GM23248 (cell line): Measurements from ENCODE around the gene XIRP2. TPM values are rescaled to one million over a fixed set of nuclear protein-coding genes. Genes with fewer than 3 reads are reported as not detected.

Source experiments
- DNase-seq: peaks from one replicate; pipeline ENCODE4 v3.0.0-alpha.2; 2015
- H2AFZ ChIP-seq: fragments of 200-600 bp; sonication (generic); 2 replicates; pipeline ENCODE4 v1.6.1; 2016; ENCODE audit warnings: antibody characterized with exemption
- H3F3A ChIP-seq: fragments of 200-600 bp; sonication (generic); 2 replicates; pipeline ENCODE4 v1.6.1; 2016; ENCODE audit warnings: mild to moderate bottlenecking, antibody characterized with exemption, mixed run types; ENCODE audit not compliant: insufficient read depth
- H3K27ac ChIP-seq: fragments of 200-600 bp; sonication (generic); 2 replicates; pipeline ENCODE4 v1.5.1; 2016; ENCODE audit warnings: mild to moderate bottlenecking
- H3K27me3 ChIP-seq: fragments of 200-600 bp; sonication (generic); replicated peaks from 2 replicates; pipeline ENCODE4 v1.6.1; 2016; ENCODE audit warnings: mild to moderate bottlenecking; ENCODE audit not compliant: insufficient read depth
- H3K36me3 ChIP-seq: fragments of 200-600 bp; sonication (generic); 2 replicates; pipeline ENCODE4 v1.6.1; 2016; ENCODE audit warnings: low read depth, mild to moderate bottlenecking
- H3K4me1 ChIP-seq: fragments of 200-600 bp; sonication (generic); 2 replicates; pipeline ENCODE4 v1.6.1; 2016; ENCODE audit warnings: mild to moderate bottlenecking; ENCODE audit not compliant: insufficient read depth
- H3K4me2 ChIP-seq: fragments of 200-600 bp; sonication (generic); one replicate; pipeline ENCODE4 v1.6.1; 2016; ENCODE audit warnings: mild to moderate bottlenecking; ENCODE audit not compliant: unreplicated experiment
- H3K4me3 ChIP-seq: fragments of 200-600 bp; sonication (generic); 2 replicates; pipeline ENCODE4 v1.5.1; 2016; ENCODE audit warnings: mild to moderate bottlenecking
- H3K79me2 ChIP-seq: fragments of 200-600 bp; sonication (generic); 2 replicates; pipeline ENCODE4 v1.6.1; 2016; ENCODE audit warnings: mild to moderate bottlenecking; ENCODE audit not compliant: insufficient read depth
- H3K9ac ChIP-seq: fragments of 200-600 bp; sonication (generic); 2 replicates; pipeline ENCODE4 v1.6.1; 2016; ENCODE audit warnings: mild to moderate bottlenecking
- H3K9me2 ChIP-seq: fragments of 200-600 bp; sonication (generic); 2 replicates; pipeline ENCODE4 v1.6.1; 2016; ENCODE audit warnings: mixed run types, mild to moderate bottlenecking, moderate library complexity; ENCODE audit not compliant: insufficient read depth
- H3K9me3 ChIP-seq: fragments of 200-600 bp; sonication (generic); one replicate; pipeline ENCODE4 v1.6.1; 2017; ENCODE audit warnings: low read depth
- H4K20me1 ChIP-seq: fragments of 200-600 bp; sonication (generic); 2 replicates; pipeline ENCODE4 v1.6.0; 2016; ENCODE audit not compliant: insufficient read depth
- EZH2 ChIP-seq: fragments of 200-600 bp; sonication (generic); IDR thresholded peaks from 2 replicates; pipeline ENCODE4 v1.6.1; 2018; ENCODE audit warnings: antibody characterized with exemption, mild to moderate bottlenecking; ENCODE audit not compliant: insufficient read depth, poor library complexity, severe bottlenecking
- EZH2phosphoT487 ChIP-seq: fragments of 200-600 bp; sonication (generic); IDR thresholded peaks from 2 replicates; pipeline ENCODE4 v1.6.1; 2018; ENCODE audit warnings: antibody characterized with exemption, moderate library complexity, mild to moderate bottlenecking, low read depth; ENCODE audit not compliant: insufficient read depth
- WGBS, 2 experiments: methylation state at CpG; one replicate each; pipeline ENCODE4 v1.1.6; 2015 to 2017; ENCODE audit warnings: low lambda C conversion rate in 2 of 2, low coverage in 1 of 2; ENCODE audit errors: missing lambda C conversion rate in 2 of 2; 5-methylcytosine and 5-hydroxymethylcytosine counted together
- in situ Hi-C: fragments of 300-500 bp; cut with MboI; formaldehyde crosslinking; loops from 2 replicates; pipeline ENCODE4 v1.15.0; 2020
- polyA plus RNA-seq: library from polyadenylated mRNA; unstranded; fragments of >200 nt; fragmentation: Nextera tagmentation; extraction: Ambion mirVana; gene quantifications from 2 replicates; pipeline ENCODE4 v1.2.1, GENCODE V29; 2016
- total RNA-seq: library from RNA; depleted of rRNA; stranded (reverse); fragments of >200 nt; shearing (Covaris generic); gene quantifications from 2 replicates; pipeline ENCODE4 v1.2.3, GENCODE V29; 2014

Gene XIRP2
- total and polyA plus RNA-seq, 2 experiments from 2014 or later, result not detected

DNA sequence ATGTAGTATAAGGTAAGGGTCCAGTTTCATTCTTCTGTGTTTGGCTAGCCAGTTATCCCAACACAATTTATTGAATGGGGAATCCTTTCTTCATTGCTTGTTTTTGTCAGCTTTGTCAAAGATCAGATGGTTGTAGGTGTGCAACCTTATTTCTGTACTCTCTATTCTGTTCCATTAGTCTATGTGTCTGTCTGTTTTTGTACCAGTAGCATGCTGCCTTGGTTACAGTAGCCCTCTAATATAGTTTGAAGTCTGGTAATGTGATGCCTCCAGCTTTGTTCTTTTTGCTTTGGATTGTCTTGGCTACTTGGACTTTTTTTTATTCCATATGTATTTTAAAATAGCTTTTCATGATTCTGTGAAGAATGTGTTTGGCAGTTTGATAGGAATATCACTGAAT lies 222.1 kb downstream of the XIRP2 start:
- H2AFZ ChIP-seq, result no peak overlapping the region
- no peaks in the 10 kb centered on the region for H3K9me2 ChIP-seq
- TF ChIP-seq EZH2phosphoT487, result no peak
- TF ChIP-seq EZH2, result no peak
- H3K9me3 ChIP-seq, result no peaks in the 10 kb centered on the region
- in situ Hi-C loops, result no loop called here
- no peak overlapping the region for H3K27ac ChIP-seq
- H3K4me3 ChIP-seq, result no peak overlapping the region
- no peaks in the 10 kb centered on the region for H3K4me1 ChIP-seq
- H3K27me3 ChIP-seq, result no peaks in the 10 kb centered on the region; the same call in 1 of the 2 replicates
- no peaks in the 10 kb centered on the region for H4K20me1 ChIP-seq
- H3K36me3 ChIP-seq, result no peaks in the 10 kb centered on the region
- no peak overlapping the region for H3K9ac ChIP-seq
- no peak overlapping the region for H3K4me2 ChIP-seq
- no peak for DNase-seq
- H3F3A ChIP-seq, result no peaks in the 10 kb centered on the region
- H3K79me2 ChIP-seq, result no peaks in the 10 kb centered on the region

DNA sequence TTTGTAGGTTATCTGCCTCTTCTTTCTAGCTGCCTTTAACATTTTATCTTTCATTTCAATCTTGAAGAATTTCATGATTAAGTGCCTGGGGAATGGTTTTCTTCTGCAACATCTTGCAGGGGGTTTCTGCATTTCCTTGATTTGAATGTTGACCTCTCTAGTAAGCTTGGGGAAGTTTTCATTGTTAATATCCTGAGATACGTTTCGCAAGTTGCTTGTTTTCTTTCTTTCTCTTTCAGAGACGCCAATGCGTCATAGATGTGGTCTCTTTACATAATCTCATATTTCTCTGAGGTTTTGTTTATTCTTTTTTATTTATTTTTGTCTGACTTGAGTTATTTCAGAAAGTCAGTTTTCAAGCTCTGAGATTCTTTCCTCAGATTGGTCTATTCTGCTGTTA lies 225.7 kb downstream of the XIRP2 start:
- Histone ChIP-seq H3K9ac (no peak overlapping the region), H3K36me3 (no peaks in the 10 kb centered on the region), H3K27ac (no peak overlapping the region), H2AFZ (no peak overlapping the region), H3K9me2 (no peaks in the 10 kb centered on the region), H3K27me3 (peaks cover 3% of the 10 kb centered on the region; the same call in 1 of the 2 replicates), H3K4me1 (no peaks in the 10 kb centered on the region), H3K4me3 (no peak overlapping the region), H3K79me2 (no peaks in the 10 kb centered on the region), H3K9me3 (no peaks in the 10 kb centered on the region), H3F3A (no peaks in the 10 kb centered on the region), H3K4me2 (no peak overlapping the region), H4K20me1 (no peaks in the 10 kb centered on the region)
- WGBS, 2 experiments, result 70 to 76% methylated on average over 4 of the region's 4 CpGs
- no peak for DNase-seq
- in situ Hi-C loops, result no loop called here
- TF ChIP-seq EZH2, result no peak
- no peak for TF ChIP-seq EZH2phosphoT487

DNA sequence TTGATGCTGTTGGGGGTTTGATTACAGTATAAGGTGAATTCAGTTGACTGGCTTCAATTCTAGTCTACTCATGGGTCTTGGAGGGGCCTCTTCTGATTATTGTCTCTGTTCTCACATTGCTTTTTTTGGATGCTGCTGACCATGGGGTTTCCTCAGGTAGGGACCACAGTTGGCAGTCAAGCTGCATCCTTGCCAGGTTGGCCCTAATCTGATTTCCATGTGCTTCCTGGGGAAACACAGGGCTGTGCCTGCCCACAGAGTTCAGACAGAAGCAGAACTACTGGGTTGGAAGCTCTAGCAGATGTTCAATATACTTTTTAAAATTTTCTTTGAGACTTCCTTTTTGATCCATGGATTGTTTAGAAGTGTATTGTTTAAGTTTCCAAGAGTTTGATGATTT lies 227.3 kb downstream of the XIRP2 start:
- Histone ChIP-seq H3K9me2 (no peaks in the 10 kb centered on the region), H3K79me2 (no peaks in the 10 kb centered on the region), H3K9me3 (no peaks in the 10 kb centered on the region), H2AFZ (no peak overlapping the region), H3K4me1 (no peaks in the 10 kb centered on the region), H3K4me3 (no peak overlapping the region), H3K27ac (no peak overlapping the region), H3K27me3 (peaks cover 15% of the 10 kb centered on the region), H4K20me1 (no peaks in the 10 kb centered on the region), H3K4me2 (no peak overlapping the region), H3K9ac (no peak overlapping the region), H3K36me3 (no peaks in the 10 kb centered on the region), H3F3A (no peaks in the 10 kb centered on the region)
- DNase-seq, result no peak
- in situ Hi-C loops, result no loop called here
- TF ChIP-seq EZH2phosphoT487 (no peak), EZH2 (no peak)

DNA sequence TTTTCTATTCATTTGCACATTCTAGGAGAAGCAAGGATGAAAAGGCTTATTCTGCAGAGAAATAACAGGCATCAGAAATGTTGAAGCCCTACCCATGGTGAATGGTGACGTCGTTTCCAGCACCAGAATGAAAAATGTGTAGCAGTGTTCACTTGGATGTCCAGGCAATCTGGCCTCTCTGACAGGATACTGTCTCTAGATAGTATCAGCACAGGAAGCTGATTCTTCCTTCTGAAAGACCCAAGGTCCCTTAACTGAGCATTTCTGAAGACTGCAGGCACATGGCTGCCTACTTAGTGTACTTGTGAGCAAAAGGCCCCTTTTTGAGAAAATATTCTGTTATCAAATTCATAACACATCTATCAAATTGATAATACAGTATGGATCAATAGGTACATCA lies 234.1 kb downstream of the XIRP2 start:
- Histone ChIP-seq H3F3A (no peaks in the 10 kb centered on the region), H3K79me2 (no peaks in the 10 kb centered on the region), H3K4me1 (no peaks in the 10 kb centered on the region), H3K27ac (no peak overlapping the region), H3K9me2 (no peaks in the 10 kb centered on the region), H3K9ac (no peak overlapping the region), H3K4me2 (no peak overlapping the region), H4K20me1 (no peaks in the 10 kb centered on the region), H3K4me3 (no peak overlapping the region), H3K27me3 (peaks cover 36% of the 10 kb centered on the region), H3K9me3 (no peaks in the 10 kb centered on the region), H2AFZ (no peak overlapping the region), H3K36me3 (no peaks in the 10 kb centered on the region)
- TF ChIP-seq EZH2 (no peak), EZH2phosphoT487 (no peak)
- WGBS, 2 experiments, result 44 to 67% methylated on average over 2 of the region's 2 CpGs
- in situ Hi-C loops, result no loop called here
- DNase-seq, result no peak

DNA sequence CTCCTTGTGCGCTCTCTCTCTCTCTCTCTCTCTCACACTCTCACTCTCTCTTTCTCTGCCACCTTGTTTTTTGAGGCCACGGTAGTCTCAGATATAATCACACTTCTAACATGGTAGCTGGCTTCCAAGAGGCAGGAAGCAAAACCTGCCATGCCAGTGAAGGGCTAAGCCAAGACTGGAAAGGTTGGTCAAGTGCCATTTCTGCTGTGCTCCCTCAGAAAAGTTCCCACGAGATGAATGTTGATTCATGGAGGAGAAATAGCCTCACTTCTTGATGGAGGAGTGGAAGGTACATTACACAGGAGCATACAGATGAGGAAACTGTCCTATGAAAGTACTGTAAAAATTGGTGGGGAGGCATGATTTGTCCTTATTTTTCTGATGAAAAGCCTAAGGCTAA lies 237.9 kb downstream of the XIRP2 start:
- no peak overlapping the region for H3K4me3 ChIP-seq
- no peak for DNase-seq
- H3K36me3 ChIP-seq, result no peaks in the 10 kb centered on the region
- WGBS, 2 experiments, result 40 to 42% methylated on average over 3 of the region's 3 CpGs
- no peaks in the 10 kb centered on the region for H3K4me1 ChIP-seq
- no peaks in the 10 kb centered on the region for H3K9me2 ChIP-seq
- H4K20me1 ChIP-seq, result no peaks in the 10 kb centered on the region
- H3K9me3 ChIP-seq, result no peaks in the 10 kb centered on the region
- peaks cover 15% of the 10 kb centered on the region for H3K27me3 ChIP-seq
- H3K9ac ChIP-seq, result no peak overlapping the region
- H3K27ac ChIP-seq, result no peak overlapping the region
- no peaks in the 10 kb centered on the region for H3F3A ChIP-seq
- TF ChIP-seq EZH2 (no peak), EZH2phosphoT487 (no peak)
- H2AFZ ChIP-seq, result no peak overlapping the region
- H3K79me2 ChIP-seq, result no peaks in the 10 kb centered on the region
- no peak overlapping the region for H3K4me2 ChIP-seq
- in situ Hi-C loops, result no loop called here
